ENCODE measurements around the gene PIGK. TPM values are rescaled to one million over a fixed set of nuclear protein-coding genes. Genes with fewer than 3 reads are reported as not detected.

The PIGK gene
- total RNA-seq, 1 donor from 2014 or later, result 29.4 TPM

- DNase-seq (ENCODE audit: missing footprints), result no peak
- intact Hi-C loops (cut with DNase I), result no loop called here
- ATAC-seq, result no peak
These were observed 162.7 kb downstream of the PIGK start for GRCh38 chr1:77056525-77056924.

- intact Hi-C loops (cut with DNase I), result no loop called here
- DNase-seq (ENCODE audit: missing footprints), result no peak
- no peak for ATAC-seq
These were observed 167.8 kb downstream of the PIGK start for GRCh38 chr1:77051425-77051824.

DNA sequence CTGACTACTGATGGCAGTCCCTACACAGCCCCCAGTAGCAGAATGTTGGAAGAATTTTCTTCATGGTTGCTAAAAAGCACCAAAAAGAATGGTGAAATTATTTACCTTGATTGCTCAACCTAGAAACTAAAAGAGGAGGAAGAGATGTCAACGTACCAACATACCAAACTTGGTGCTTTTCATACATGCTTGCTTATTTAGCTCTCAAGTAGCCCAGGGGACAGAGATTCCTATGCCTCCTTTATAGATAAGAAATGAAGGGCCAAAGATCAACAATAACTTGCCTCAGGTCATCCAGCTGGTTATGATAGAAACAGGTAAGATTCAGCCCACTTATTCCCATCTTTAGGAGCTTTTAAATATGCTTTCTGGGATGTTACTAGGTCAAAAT is 170.6 kb downstream of the PIGK start:
- ATAC-seq, result no peak
- intact Hi-C loops (cut with DNase I), result no loop called here
- DNase-seq (ENCODE audit: missing footprints), result no peak

GRCh38 chr1:77047978-77048614 is 171.1 kb downstream of the PIGK start:
- intact Hi-C loops (cut with DNase I), result no loop called here
- DNase-seq (ENCODE audit: missing footprints) (no peak), ATAC-seq (no peak)

DNA sequence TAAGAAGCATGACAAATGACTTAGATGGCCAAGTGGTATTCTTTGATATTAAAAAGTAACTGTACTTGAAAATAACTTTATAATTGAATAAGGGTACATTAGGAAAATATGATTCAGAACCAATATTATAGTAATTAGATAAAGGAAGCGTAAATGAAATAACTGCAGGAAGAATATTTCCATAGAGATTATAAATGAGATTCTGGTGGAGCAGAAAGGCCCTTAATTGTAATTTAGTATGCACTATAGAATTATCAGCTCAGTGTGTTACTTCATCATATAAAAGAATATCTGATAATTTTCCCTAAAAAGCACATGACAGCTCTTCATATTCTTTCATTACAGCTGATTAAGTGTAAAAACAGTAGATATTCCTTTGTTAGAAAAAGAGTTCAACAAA is 171.7 kb downstream of the PIGK start:
- ATAC-seq (no peak), DNase-seq (ENCODE audit: missing footprints) (no peak)
- intact Hi-C loops (cut with DNase I), result no loop called here

GRCh38 chr1:77044133-77044849 is 174.9 kb downstream of the PIGK start:
- intact Hi-C loops (cut with DNase I), result no loop called here
- no peak for DNase-seq (ENCODE audit: missing footprints)
- no peak for ATAC-seq

- DNase-seq (ENCODE audit: missing footprints) (no peak), ATAC-seq (no peak)
- intact Hi-C loops (cut with DNase I), result no loop called here
These were observed 178.4 kb downstream of the PIGK start for GRCh38 chr1:77040826-77041225.

DNA sequence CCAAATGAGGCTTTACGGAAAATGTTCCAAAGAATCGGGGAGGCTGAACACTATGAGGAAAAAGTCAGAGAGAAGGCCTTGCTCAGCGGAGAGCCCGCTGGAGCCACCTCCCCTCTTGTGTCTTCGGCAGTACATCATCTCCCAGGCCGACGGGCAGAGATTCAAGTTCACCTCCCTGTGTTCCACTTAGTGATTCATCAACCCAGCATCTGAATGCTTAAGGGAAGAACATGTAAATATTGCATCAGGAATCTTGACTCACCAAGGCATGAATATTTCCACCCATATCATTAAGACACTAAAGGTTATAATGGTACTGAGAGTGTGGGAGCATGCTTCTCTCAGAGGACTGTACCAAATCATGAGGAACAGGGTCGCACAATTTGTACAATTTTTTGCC is 179.5 kb downstream of the PIGK start:
- intact Hi-C loops (cut with DNase I), result no loop called here
- ATAC-seq, result no peak
- DNase-seq (ENCODE audit: missing footprints), result no peak

DNA sequence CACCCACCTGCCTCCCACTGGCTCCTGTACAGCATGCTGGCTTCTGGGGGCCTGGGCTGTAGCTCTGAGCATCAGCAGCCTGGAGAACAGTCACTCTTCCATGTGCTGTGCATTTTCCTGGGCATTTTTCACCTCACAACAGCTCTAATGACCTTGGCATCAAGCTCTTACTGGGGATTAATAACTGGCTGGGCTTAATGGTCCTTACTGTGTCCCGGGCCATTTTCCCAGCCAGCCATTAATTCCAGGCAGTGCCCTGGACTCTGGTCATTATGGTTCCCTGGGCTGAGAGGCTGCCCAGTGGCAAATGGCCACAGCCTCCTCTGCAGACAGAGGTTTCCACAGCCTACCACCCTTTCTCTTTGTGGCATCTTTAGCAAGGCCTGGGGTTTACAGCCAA is 180.1 kb downstream of the PIGK start:
- DNase-seq (ENCODE audit: missing footprints) (no peak), ATAC-seq (no peak)
- intact Hi-C loops (cut with DNase I), result no loop called here

Small RNA genes within 50 kb of the gene (microRNA-seq; reads per million reads assigned to microRNA genes)
- not detected for gene MIR7156

Other genes starting within 250 kb of the PIGK start
- gene AK5, start 62.6 kb upstream of the PIGK start, total RNA-seq, result 0.51 TPM